GM23338 (cell line): ENCODE measurements around the gene ZSCAN30.
"Not testable (repeated sequence)": the region's sequence is repeated elsewhere in the genome, so short reads cannot be mapped to it uniquely, and the experiment has no call there.

Experiments used
- EZH2 ChIP-seq: fragments of 200-600 bp; sonication (generic); IDR thresholded peaks from one replicate; pipeline ENCODE4 v1.8.0; 2017; ENCODE audit warnings: antibody characterized with exemption, mild to moderate bottlenecking, low read depth; ENCODE audit not compliant: unreplicated experiment
- TF ChIP-seq, protein P1 (sequence below), 2 experiments: fragments of 200-600 bp in 1 of 2; sonication (generic) in 1 of 2; conservative IDR thresholded peaks; 2 replicates each; pipeline versions ENCODE4 v1.5.1 to v1.6.1; 2016 to 2017; ENCODE audit warnings: antibody characterized with exemption in 2 of 2, low read depth in 2 of 2, mild to moderate bottlenecking in 2 of 2, moderate library complexity in 1 of 2

DNA sequence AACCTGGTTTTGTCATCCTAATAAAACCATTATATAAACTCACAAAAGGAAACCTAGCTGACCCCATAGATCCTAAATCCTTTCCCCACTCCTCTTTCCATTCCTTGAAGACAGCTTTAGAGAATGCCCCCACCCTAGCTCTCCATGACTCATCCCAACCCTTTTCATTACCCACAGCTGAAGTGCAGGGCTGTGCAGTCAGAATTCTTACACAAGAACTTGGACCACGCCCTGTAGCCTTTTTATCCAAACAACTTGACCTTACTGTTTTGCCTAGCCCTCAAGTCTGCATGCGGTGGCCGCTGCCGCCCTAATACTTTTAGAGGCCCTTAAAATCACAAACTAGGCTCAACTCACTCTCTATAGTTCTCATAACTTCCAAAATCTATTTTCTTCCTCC is 70.7 kb downstream of the ZSCAN30 start:
- not testable (repeated sequence) for TF ChIP-seq EZH2
- TF ChIP-seq, protein P1, sequence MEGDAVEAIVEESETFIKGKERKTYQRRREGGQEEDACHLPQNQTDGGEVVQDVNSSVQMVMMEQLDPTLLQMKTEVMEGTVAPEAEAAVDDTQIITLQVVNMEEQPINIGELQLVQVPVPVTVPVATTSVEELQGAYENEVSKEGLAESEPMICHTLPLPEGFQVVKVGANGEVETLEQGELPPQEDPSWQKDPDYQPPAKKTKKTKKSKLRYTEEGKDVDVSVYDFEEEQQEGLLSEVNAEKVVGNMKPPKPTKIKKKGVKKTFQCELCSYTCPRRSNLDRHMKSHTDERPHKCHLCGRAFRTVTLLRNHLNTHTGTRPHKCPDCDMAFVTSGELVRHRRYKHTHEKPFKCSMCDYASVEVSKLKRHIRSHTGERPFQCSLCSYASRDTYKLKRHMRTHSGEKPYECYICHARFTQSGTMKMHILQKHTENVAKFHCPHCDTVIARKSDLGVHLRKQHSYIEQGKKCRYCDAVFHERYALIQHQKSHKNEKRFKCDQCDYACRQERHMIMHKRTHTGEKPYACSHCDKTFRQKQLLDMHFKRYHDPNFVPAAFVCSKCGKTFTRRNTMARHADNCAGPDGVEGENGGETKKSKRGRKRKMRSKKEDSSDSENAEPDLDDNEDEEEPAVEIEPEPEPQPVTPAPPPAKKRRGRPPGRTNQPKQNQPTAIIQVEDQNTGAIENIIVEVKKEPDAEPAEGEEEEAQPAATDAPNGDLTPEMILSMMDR (conservative IDR thresholded peaks at IDR 0.05; ENCODE audit: low read depth in 2 of 2), result not testable (repeated sequence)
